IMR-90 (cell line): ENCODE data around the gene ABHD1. TPM values are rescaled to one million over a fixed set of nuclear protein-coding genes. Genes with fewer than 3 reads are reported as not detected.

ENCODE experiments used
- ATAC-seq: fragments of 200-7000 bp; cut with Tn5 transposase; 2 replicates; pipeline ENCODE4 v1.9.1; 2020; ENCODE audit warnings: low read depth, mild to moderate bottlenecking, moderate library complexity
- BruUV-seq: library from RNA; stranded (reverse); fragments of 400-500 nt; replicated peaks from 2 replicates; lab custom pipeline; 2021; lab: Mats Ljungman, UMichigan
- CTCF ChIA-PET: fragments of 300-600 bp; formaldehyde crosslinking; extraction: SDS; loops from one replicate; lab custom pipeline; 2021; ENCODE audit warnings: antibody characterized with exemption; lab: Yijun Ruan, JAX
- POLR2A ChIA-PET: fragments of 300-600 bp; sonication (Branson Sonifier 250); formaldehyde crosslinking; loops from one replicate; lab custom pipeline; 2022; ENCODE audit warnings: antibody characterized with exemption; ENCODE audit not compliant: unreplicated experiment; lab: Charles Lee
- DNase-seq: peaks from one replicate; pipeline ENCODE4 v3.0.0; 2013
- H2AFZ ChIP-seq: replicated peaks from 2 replicates; pipeline ENCODE3; 2013; ENCODE audit warnings: low read length, mild to moderate bottlenecking; ENCODE audit not compliant: poor library complexity
- H2AK5ac ChIP-seq: 2 replicates; pipeline ENCODE4 v1.6.1; 2013; ENCODE audit warnings: low read depth, low read length, inconsistent platforms
- H2AK9ac ChIP-seq: replicated peaks from 2 replicates; pipeline ENCODE3; 2013; ENCODE audit warnings: mild to moderate bottlenecking, low read depth, low read length, moderate library complexity; ENCODE audit not compliant: poor library complexity
- H2BK120ac ChIP-seq: 2 replicates; pipeline ENCODE4 v1.6.1; 2013; ENCODE audit warnings: low read depth, low read length, inconsistent platforms
- H2BK15ac ChIP-seq: 3 replicates; pipeline ENCODE4 v1.6.1; 2013; ENCODE audit warnings: low read depth, low read length, inconsistent platforms
- H2BK20ac ChIP-seq: 2 replicates; pipeline ENCODE4 v1.6.1; 2013; ENCODE audit warnings: low read depth, mild to moderate bottlenecking, inconsistent platforms, low read length, moderate library complexity
- H2BK5ac ChIP-seq: 2 replicates; pipeline ENCODE4 v1.6.1; 2013; ENCODE audit warnings: mild to moderate bottlenecking, low read depth, low read length, inconsistent platforms; ENCODE audit not compliant: poor library complexity, severe bottlenecking
- H3K14ac ChIP-seq: replicated peaks from 2 replicates; pipeline ENCODE4 v1.6.1; 2013; ENCODE audit warnings: low read depth, low read length, inconsistent platforms
- H3K18ac ChIP-seq: 2 replicates; pipeline ENCODE4 v1.6.1; 2013; ENCODE audit warnings: low read depth, low read length, control low read depth
- H3K23ac ChIP-seq: 2 replicates; pipeline ENCODE4 v1.6.1; 2013; ENCODE audit warnings: low read depth, low read length, inconsistent platforms
- H3K27ac ChIP-seq: 2 replicates; pipeline ENCODE4 v1.5.1; 2013; ENCODE audit warnings: mild to moderate bottlenecking, control low read depth, low read length; ENCODE audit not compliant: insufficient read depth
- H3K27me3 ChIP-seq: 2 replicates; pipeline ENCODE4 v1.6.1; 2013; ENCODE audit warnings: low read length; ENCODE audit not compliant: control insufficient read depth, insufficient read depth
- H3K36me3 ChIP-seq: 2 replicates; pipeline ENCODE4 v1.6.1; 2013; ENCODE audit warnings: low read length, mixed read lengths; ENCODE audit not compliant: control insufficient read depth, insufficient read depth
- H3K4ac ChIP-seq: 2 replicates; pipeline ENCODE4 v1.6.1; 2013; ENCODE audit warnings: low read depth, low read length, inconsistent platforms
- H3K4me1 ChIP-seq: 2 replicates; pipeline ENCODE4 v1.6.1; 2013; ENCODE audit warnings: low read length, mixed read lengths; ENCODE audit not compliant: control insufficient read depth, insufficient read depth
- H3K4me2 ChIP-seq: 2 replicates; pipeline ENCODE4 v1.6.1; 2013; ENCODE audit warnings: low read depth, mild to moderate bottlenecking, control low read depth, low read length, moderate library complexity
- H3K4me3 ChIP-seq: 2 replicates; pipeline ENCODE4 v1.5.1; 2013; ENCODE audit warnings: low read depth, mild to moderate bottlenecking, control low read depth, low read length, moderate library complexity; ENCODE audit not compliant: insufficient read depth
- H3K56ac ChIP-seq: 2 replicates; pipeline ENCODE4 v1.6.1; 2013; ENCODE audit warnings: low read length, inconsistent platforms; ENCODE audit not compliant: insufficient read depth; ENCODE audit errors: extremely low read depth
- H3K79me1 ChIP-seq, 2 experiments: 2 replicates each; pipeline ENCODE4 v1.6.1; 2013; ENCODE audit warnings: low read length in 2 of 2, inconsistent platforms in 1 of 2, low read depth in 1 of 2
- H3K9ac ChIP-seq: 2 replicates; pipeline ENCODE4 v1.6.1; 2013; ENCODE audit warnings: low read depth, low read length, control low read depth
- H3K9me1 ChIP-seq: 2 replicates; pipeline ENCODE4 v1.6.1; 2013; ENCODE audit warnings: low read length, inconsistent platforms; ENCODE audit not compliant: insufficient read depth
- H3K9me3 ChIP-seq: 2 replicates; pipeline ENCODE4 v1.6.1; 2013; ENCODE audit warnings: low read length; ENCODE audit not compliant: control insufficient read depth, insufficient read depth
- H4K20me1 ChIP-seq: 2 replicates; pipeline ENCODE4 v1.6.1; 2013; ENCODE audit warnings: low read length, inconsistent platforms; ENCODE audit not compliant: insufficient read depth
- H4K5ac ChIP-seq: 2 replicates; pipeline ENCODE4 v1.6.1; 2013; ENCODE audit warnings: mild to moderate bottlenecking, low read depth, low read length, control low read depth
- H4K8ac ChIP-seq, 2 experiments: 2 replicates each; pipeline ENCODE4 v1.6.1; 2013; ENCODE audit warnings: low read depth in 2 of 2, low read length in 2 of 2, control low read depth in 1 of 2, inconsistent platforms in 1 of 2
- H4K91ac ChIP-seq: 2 replicates; pipeline ENCODE4 v1.6.1; 2013; ENCODE audit warnings: low read depth, low read length, inconsistent platforms; ENCODE audit not compliant: insufficient read depth
- BHLHE40 ChIP-seq: fragments of 150-350 bp; IDR thresholded peaks from 2 replicates; pipeline ENCODE4 v1.6.1; 2016; ENCODE audit warnings: mild to moderate bottlenecking, low read depth, low read length
- CEBPB ChIP-seq: IDR thresholded peaks from 2 replicates; pipeline ENCODE4 v1.6.1; 2012; ENCODE audit warnings: low read depth, low read length, improper control_type of control experiment
- CHD1 ChIP-seq: IDR thresholded peaks from 2 replicates; pipeline ENCODE4 v1.6.1; 2012; ENCODE audit warnings: low read depth, low read length, improper control_type of control experiment
- FOS ChIP-seq: fragments of 150-350 bp; IDR thresholded peaks from 2 replicates; pipeline ENCODE4 v1.6.1; 2016; ENCODE audit warnings: low read depth, low read length
- MAFK ChIP-seq: IDR thresholded peaks from 2 replicates; pipeline ENCODE4 v1.6.1; 2012; ENCODE audit warnings: low read depth, low read length, improper control_type of control experiment
- MAZ ChIP-seq: IDR thresholded peaks from 2 replicates; pipeline ENCODE4 v1.6.1; 2012; ENCODE audit warnings: low read depth, mild to moderate bottlenecking, low read length, improper control_type of control experiment, moderate library complexity, borderline replicate concordance
- NFE2L2 ChIP-seq: fragments of 150-350 bp; IDR thresholded peaks from 2 replicates; pipeline ENCODE4 v1.6.1; 2016; ENCODE audit warnings: low read depth, mild to moderate bottlenecking, low read length
- POLR2A ChIP-seq: IDR thresholded peaks from 2 replicates; pipeline ENCODE4 v1.6.1; 2012; ENCODE audit warnings: mild to moderate bottlenecking, low read depth, low read length
- RAD21 ChIP-seq: IDR thresholded peaks from 2 replicates; pipeline ENCODE4 v1.6.1; 2012; ENCODE audit warnings: low read length, improper control_type of control experiment
- RCOR1 ChIP-seq: IDR thresholded peaks from 2 replicates; pipeline ENCODE4 v1.6.1; 2012; ENCODE audit warnings: mild to moderate bottlenecking, low read length, improper control_type of control experiment; ENCODE audit not compliant: insufficient replicate concordance
- RFX5 ChIP-seq: IDR thresholded peaks from 2 replicates; pipeline ENCODE4 v1.8.0; 2012; ENCODE audit warnings: low read depth, mild to moderate bottlenecking, low read length, moderate library complexity
- SMC3 ChIP-seq: fragments of 150-350 bp; IDR thresholded peaks from 2 replicates; pipeline ENCODE4 v1.6.1; 2016; ENCODE audit warnings: low read depth, mild to moderate bottlenecking, antibody characterized with exemption, low read length, moderate library complexity
- WGBS, 2 experiments: methylation state at CpG; one replicate each; pipeline versions ENCODE4 v1.1.5 to v1.1.7; 2013; ENCODE audit warnings: missing lambda C conversion rate in 2 of 2; ENCODE audit not compliant: insufficient read length in 1 of 2; ENCODE audit errors: extremely low coverage in 2 of 2; 5-methylcytosine and 5-hydroxymethylcytosine counted together
- dilution Hi-C: fragments of 300-500 bp; cut with HindIII; formaldehyde crosslinking; loops from one replicate; pipeline ENCODE4 v1.14.3; 2018; ENCODE audit warnings: low sequenced_read_pairs; ENCODE audit not compliant: unreplicated experiment
- in situ Hi-C: fragments of 300-500 bp; cut with MboI; formaldehyde crosslinking; loops from 3 replicates; pipeline ENCODE4 v1.14.3; 2019; ENCODE audit warnings: low sequenced_read_pairs, inconsistent platforms, mixed read lengths
- intact Hi-C: fragments of 100-400 bp; cut with micrococcal nuclease; formaldehyde crosslinking; loops from 2 replicates; pipeline ENCODE4 v1.10.0; 2022
- polyA plus RNA-seq, 3 experiments: library from polyadenylated mRNA; depleted of rRNA; stranded (reverse); fragments of >200 nt; gene quantifications; 2 replicates each; pipeline ENCODE4 v1.2.3, GENCODE V29; 2012; ENCODE audit warnings: low replicate concordance in 1 of 3
- total RNA-seq: library from RNA; depleted of rRNA; stranded (reverse); fragments of >200 nt; gene quantifications from 2 replicates; pipeline ENCODE4 v1.2.3, GENCODE V29; 2012
- TF ChIP-seq, protein P1 (sequence below): fragments of 150-350 bp; IDR thresholded peaks from 2 replicates; pipeline ENCODE4 v1.6.1; 2017; ENCODE audit warnings: mild to moderate bottlenecking, antibody characterized with exemption, low read length, low read depth
- TF ChIP-seq, protein P2 (sequence below): fragments of 150-350 bp; IDR thresholded peaks from 2 replicates; pipeline ENCODE4 v1.6.1; 2016; ENCODE audit warnings: low read depth, mild to moderate bottlenecking, low read length, moderate library complexity, borderline replicate concordance
- TF ChIP-seq, protein P3 (sequence below): conservative IDR thresholded peaks from 2 replicates; pipeline ENCODE4 v1.5.1; 2012; ENCODE audit warnings: mild to moderate bottlenecking, low read depth, low read length, improper control_type of control experiment

Gene ABHD1
- total and polyA plus RNA-seq, 2 of the 4 experiments (the other 2 are of a cell fraction) = 0.24 TPM; not detected in 1

DNA sequence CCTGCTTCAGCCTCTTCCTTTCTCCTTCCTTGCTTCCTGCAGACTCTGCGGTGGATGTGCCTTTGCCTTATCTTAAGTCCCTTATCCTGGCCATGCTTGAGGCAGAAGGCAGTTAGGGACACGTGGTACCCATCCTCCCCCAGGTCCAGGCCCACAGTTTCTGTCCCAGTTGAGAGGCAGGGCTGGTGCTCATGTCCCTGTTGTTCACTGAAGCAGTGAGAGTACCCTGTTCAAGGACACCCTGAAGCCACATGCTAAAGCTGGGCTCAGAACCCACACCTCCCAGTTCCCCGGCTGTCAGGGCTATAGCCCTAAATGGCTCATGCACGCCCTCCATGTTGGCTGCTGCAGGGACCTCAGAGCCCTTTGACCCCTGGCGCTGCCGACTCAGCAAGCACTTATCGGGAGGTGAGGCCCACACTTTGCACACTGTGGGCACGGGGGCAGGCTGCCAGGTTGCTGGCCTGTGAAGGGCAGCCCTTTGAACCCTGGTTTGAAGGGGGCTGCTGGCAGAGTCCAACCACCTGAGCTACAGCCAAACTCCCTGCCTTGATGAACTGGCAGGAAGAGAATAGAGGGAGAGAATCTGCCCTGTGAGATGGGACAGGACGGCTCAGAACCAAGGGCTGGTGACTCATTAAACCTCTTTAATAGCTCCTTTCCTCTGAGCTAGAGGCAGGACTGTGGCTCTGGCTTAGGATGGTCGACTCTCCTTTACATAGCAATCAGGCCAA lies 30.8 kb upstream of the ABHD1 start:
- no peak overlapping the region for H2BK120ac ChIP-seq
- H4K20me1 ChIP-seq = no peaks in the 10 kb centered on the region; the same call in 1 of the 2 replicates
- H3K18ac ChIP-seq = no peak overlapping the region
- no peaks in the 10 kb centered on the region for H3K36me3 ChIP-seq
- 0 out of 2 replicates have a peak, but pooled peaks cover 3% of the 10 kb centered on the region for H3K4me1 ChIP-seq
- H3K4ac ChIP-seq = no peak overlapping the region
- H3K9me3 ChIP-seq = no peaks in the 10 kb centered on the region
- dilution Hi-C loops (no loop called here), intact Hi-C loops (no loop called here), in situ Hi-C loops (no loop called here)
- H3K23ac ChIP-seq = no peak overlapping the region
- no peaks in the 10 kb centered on the region for H3K27me3 ChIP-seq
- no peak overlapping the region for H4K91ac ChIP-seq
- no peak overlapping the region for H4K8ac ChIP-seq
- no peak overlapping the region for H2BK5ac ChIP-seq
- H2BK15ac ChIP-seq = no peak overlapping the region
- H3K27ac ChIP-seq = no peak overlapping the region
- ATAC-seq (peak; percentile 36; the same call in 1 of the 2 replicates), DNase-seq (no peak)
- TF ChIP-seq MAFK (no peak), SMC3 (no peak), FOS (no peak), CEBPB (no peak), BHLHE40 (no peak), RCOR1 (no peak), CHD1 (no peak), MAZ (no peak), RFX5 (no peak), RAD21 (no peak), NFE2L2 (no peak), POLR2A (no peak)
- TF ChIP-seq, protein P1, sequence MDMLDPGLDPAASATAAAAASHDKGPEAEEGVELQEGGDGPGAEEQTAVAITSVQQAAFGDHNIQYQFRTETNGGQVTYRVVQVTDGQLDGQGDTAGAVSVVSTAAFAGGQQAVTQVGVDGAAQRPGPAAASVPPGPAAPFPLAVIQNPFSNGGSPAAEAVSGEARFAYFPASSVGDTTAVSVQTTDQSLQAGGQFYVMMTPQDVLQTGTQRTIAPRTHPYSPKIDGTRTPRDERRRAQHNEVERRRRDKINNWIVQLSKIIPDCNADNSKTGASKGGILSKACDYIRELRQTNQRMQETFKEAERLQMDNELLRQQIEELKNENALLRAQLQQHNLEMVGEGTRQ = no peak
- TF ChIP-seq, protein P2, sequence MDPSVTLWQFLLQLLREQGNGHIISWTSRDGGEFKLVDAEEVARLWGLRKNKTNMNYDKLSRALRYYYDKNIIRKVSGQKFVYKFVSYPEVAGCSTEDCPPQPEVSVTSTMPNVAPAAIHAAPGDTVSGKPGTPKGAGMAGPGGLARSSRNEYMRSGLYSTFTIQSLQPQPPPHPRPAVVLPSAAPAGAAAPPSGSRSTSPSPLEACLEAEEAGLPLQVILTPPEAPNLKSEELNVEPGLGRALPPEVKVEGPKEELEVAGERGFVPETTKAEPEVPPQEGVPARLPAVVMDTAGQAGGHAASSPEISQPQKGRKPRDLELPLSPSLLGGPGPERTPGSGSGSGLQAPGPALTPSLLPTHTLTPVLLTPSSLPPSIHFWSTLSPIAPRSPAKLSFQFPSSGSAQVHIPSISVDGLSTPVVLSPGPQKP = no peak
- TF ChIP-seq, protein P3, sequence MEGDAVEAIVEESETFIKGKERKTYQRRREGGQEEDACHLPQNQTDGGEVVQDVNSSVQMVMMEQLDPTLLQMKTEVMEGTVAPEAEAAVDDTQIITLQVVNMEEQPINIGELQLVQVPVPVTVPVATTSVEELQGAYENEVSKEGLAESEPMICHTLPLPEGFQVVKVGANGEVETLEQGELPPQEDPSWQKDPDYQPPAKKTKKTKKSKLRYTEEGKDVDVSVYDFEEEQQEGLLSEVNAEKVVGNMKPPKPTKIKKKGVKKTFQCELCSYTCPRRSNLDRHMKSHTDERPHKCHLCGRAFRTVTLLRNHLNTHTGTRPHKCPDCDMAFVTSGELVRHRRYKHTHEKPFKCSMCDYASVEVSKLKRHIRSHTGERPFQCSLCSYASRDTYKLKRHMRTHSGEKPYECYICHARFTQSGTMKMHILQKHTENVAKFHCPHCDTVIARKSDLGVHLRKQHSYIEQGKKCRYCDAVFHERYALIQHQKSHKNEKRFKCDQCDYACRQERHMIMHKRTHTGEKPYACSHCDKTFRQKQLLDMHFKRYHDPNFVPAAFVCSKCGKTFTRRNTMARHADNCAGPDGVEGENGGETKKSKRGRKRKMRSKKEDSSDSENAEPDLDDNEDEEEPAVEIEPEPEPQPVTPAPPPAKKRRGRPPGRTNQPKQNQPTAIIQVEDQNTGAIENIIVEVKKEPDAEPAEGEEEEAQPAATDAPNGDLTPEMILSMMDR = no peak
- ChIA-PET CTCF (no interaction called here), POLR2A (no interaction called here)
- peak overlapping the region; percentile 48 for H2AFZ ChIP-seq
- H3K4me2 ChIP-seq = no peak overlapping the region
- no peak overlapping the region for H4K5ac ChIP-seq
- no peak overlapping the region for H3K9ac ChIP-seq
- H2BK20ac ChIP-seq = no peak overlapping the region
- H2AK9ac ChIP-seq = peak overlapping the region; percentile 57
- peak overlapping the region; percentile 63; the same call in 1 of the 2 replicates for H2AK5ac ChIP-seq
- H3K4me3 ChIP-seq = no peak overlapping the region
- peaks cover 7% of the 10 kb centered on the region; the same call in 1 of the 2 replicates for H3K9me1 ChIP-seq
- no peaks in the 10 kb centered on the region for H3K79me1 ChIP-seq
- H3K14ac ChIP-seq = no peak overlapping the region
- WGBS, 2 experiments = 70% methylated on average over 2 of the region's 10 CpGs; no CpG with 5 or more reads in 1 of the 2 experiments
- no TSS peak for BruUV-seq
- no peak overlapping the region for H3K56ac ChIP-seq
